ENCODE data around the gene TAS2R14. TPM values are rescaled to one million over a fixed set of nuclear protein-coding genes. Genes with fewer than 3 reads are reported as not detected.

TAS2R14 gene
- total and polyA plus RNA-seq, 3 donors from 2014 or later: 0.96 to 4.6 (median 3.5) TPM

DNA sequence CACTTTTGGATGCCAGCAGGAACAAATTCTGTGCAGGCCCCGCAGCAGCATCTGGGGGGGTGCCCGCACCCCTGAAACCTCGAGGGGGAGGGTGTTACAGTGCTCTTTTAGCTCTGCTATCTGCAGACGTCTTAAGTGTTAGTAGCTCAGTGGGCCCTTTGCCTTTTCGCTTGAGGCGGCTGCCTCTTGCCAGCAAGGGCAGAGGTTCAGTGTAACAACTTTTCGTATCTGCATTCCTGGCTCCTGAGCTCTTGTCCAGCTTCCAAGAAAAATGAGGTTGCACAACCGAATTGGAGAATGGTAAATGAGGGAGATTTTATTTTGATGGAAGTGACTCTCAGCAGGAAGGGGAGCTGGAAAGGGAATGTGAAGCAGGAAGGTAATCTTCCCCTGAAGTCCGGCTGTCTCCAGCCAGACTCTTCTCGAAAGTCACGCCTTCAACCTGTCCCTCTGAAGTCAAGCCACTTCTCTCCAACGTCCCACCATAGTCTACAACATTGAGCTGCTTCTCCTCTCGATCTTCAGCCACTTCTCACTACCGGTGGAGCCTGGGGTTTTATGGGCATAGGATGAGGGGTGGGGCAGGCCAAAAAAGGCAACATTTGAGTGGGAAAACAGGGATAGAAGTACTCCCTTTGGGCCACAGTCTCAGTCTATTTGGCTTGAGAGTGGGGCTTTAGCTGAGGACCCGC lies 29.8 kb upstream of the TAS2R14 start:
- peak; percentile 44 for DNase-seq
- Histone ChIP-seq H3K4me1 (peaks cover 9% of the 10 kb centered on the region), H3K36me3 (ENCODE audit: low read depth, missing control alignments) (no peaks in the 10 kb centered on the region), H3K27me3 (no peaks in the 10 kb centered on the region), H3K4me3 (no peak overlapping the region), H3K9me3 (no peaks in the 10 kb centered on the region), H3K27ac (no peak overlapping the region)
- WGBS, 2 donors: 46 to 48% methylated on average over 12 to 15 of the region's 15 CpGs
- intact Hi-C loops (cut with DNase I; ENCODE audit: low total_unique reads): no loop called here
- no peak for TF ChIP-seq POLR2A (IDR thresholded peaks at IDR 0.05)
- TF ChIP-seq, protein P1, sequence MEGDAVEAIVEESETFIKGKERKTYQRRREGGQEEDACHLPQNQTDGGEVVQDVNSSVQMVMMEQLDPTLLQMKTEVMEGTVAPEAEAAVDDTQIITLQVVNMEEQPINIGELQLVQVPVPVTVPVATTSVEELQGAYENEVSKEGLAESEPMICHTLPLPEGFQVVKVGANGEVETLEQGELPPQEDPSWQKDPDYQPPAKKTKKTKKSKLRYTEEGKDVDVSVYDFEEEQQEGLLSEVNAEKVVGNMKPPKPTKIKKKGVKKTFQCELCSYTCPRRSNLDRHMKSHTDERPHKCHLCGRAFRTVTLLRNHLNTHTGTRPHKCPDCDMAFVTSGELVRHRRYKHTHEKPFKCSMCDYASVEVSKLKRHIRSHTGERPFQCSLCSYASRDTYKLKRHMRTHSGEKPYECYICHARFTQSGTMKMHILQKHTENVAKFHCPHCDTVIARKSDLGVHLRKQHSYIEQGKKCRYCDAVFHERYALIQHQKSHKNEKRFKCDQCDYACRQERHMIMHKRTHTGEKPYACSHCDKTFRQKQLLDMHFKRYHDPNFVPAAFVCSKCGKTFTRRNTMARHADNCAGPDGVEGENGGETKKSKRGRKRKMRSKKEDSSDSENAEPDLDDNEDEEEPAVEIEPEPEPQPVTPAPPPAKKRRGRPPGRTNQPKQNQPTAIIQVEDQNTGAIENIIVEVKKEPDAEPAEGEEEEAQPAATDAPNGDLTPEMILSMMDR (IDR thresholded peaks at IDR 0.05): no peak

DNA sequence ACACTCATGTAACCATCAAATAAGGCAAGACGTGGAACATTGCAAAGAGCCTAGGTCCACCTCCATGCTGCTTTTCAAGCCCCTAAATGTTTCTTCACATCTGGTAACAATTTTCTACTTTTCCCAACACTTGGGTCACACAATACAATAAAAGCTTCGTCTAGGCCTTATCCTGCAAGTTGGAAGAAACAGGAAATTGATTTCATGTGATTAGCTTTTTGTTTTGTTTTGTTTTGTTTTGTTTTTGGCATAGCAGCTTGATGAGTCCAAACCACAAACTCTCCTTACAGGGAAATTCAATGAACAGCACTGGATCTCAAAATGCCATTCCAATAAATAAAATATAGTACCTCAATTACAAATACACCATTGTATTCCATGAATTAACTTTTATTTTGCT lies 28.3 kb upstream of the TAS2R14 start:
- 52 to 59% methylated on average over 2 of the region's 2 CpGs for WGBS, 2 donors
- H3K36me3 ChIP-seq (ENCODE audit: low read depth, missing control alignments): no peaks in the 10 kb centered on the region
- no peak overlapping the region for H3K4me3 ChIP-seq
- no peaks in the 10 kb centered on the region for H3K27me3 ChIP-seq
- no peak for TF ChIP-seq POLR2A (IDR thresholded peaks at IDR 0.05)
- TF ChIP-seq, protein P1 (IDR thresholded peaks at IDR 0.05): no peak
- H3K9me3 ChIP-seq: no peaks in the 10 kb centered on the region
- DNase-seq: no peak
- peaks cover 9% of the 10 kb centered on the region for H3K4me1 ChIP-seq
- intact Hi-C loops (cut with DNase I; ENCODE audit: low total_unique reads): no loop called here
- H3K27ac ChIP-seq: no peak overlapping the region

DNA sequence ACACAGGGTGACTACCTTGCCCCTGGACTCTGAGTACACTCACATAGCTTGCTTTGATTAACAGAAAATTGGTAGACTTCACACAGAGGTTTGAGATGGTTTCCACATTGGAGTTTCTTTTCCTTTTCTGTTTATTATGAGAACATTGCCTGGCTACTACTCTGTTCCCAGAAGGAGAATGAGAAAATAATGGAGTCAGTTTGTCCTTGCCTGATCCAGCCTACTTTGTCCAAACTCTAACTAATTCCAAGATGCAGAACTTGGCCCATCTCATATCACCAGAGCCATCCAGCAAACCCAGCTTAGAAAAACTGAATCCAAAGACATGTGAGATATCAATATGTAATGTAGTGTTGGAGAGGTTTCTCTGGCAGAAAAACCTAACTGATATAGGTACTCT lies 27.3 kb upstream of the TAS2R14 start:
- H3K27ac ChIP-seq: no peak overlapping the region
- H3K4me1 ChIP-seq: peaks cover 9% of the 10 kb centered on the region
- intact Hi-C loops (cut with DNase I; ENCODE audit: low total_unique reads): no loop called here
- no peak overlapping the region for H3K4me3 ChIP-seq
- no peak for DNase-seq
- H3K9me3 ChIP-seq: no peaks in the 10 kb centered on the region
- no peak for TF ChIP-seq POLR2A (IDR thresholded peaks at IDR 0.05)
- TF ChIP-seq, protein P1 (IDR thresholded peaks at IDR 0.05): no peak
- H3K36me3 ChIP-seq (ENCODE audit: low read depth, missing control alignments): no peaks in the 10 kb centered on the region
- no peaks in the 10 kb centered on the region for H3K27me3 ChIP-seq

DNA sequence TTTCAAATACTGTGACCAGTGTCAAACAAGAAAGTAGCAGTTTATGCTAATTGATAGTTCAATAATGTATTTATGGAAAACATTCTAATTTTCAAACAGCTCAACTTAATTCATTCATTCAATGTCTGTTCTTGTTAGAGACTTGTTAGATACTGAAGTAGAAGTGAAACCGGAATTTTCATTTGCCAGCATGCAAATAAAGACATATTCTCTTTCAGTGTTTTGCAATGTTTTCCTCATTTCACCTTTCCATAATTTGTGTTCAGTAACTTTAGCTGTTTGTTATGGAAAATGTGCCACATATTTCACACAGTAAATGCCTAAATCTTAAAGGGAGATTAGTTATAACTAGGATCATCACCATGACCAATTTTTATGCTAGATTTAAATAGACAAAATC lies 26.4 kb upstream of the TAS2R14 start:
- WGBS, 2 donors: 84 to 89% methylated on average over 1 of the region's 1 CpG
- no peak for DNase-seq
- intact Hi-C loops (cut with DNase I; ENCODE audit: low total_unique reads): no loop called here

More for the DNA sequence above, 26.4 kb upstream of the TAS2R14 start:
- H3K9me3 ChIP-seq: no peaks in the 10 kb centered on the region
- H3K27ac ChIP-seq: no peak overlapping the region
- no peaks in the 10 kb centered on the region for H3K27me3 ChIP-seq
- H3K4me1 ChIP-seq: peaks cover 9% of the 10 kb centered on the region
- no peak overlapping the region for H3K4me3 ChIP-seq
- no peak for TF ChIP-seq POLR2A (IDR thresholded peaks at IDR 0.05)
- TF ChIP-seq, protein P1 (IDR thresholded peaks at IDR 0.05): no peak
- H3K36me3 ChIP-seq (ENCODE audit: low read depth, missing control alignments): no peaks in the 10 kb centered on the region
